Cardiac muscle cell (in vitro differentiated cells and primary cell): ENCODE results near the gene SLC5A1. TPM values are rescaled to one million over a fixed set of nuclear protein-coding genes. Genes with fewer than 3 reads are reported as not detected.
A peak's percentile ranks its signal among the peaks of the same experiment; 100 is the strongest.

Experiments
- DNase-seq, 2 donors: peaks; one replicate each; pipeline versions ENCODE4 v3.0.0 to v3.0.0-alpha.2; 2010 to 2017; ENCODE audit warnings: low read depth in 1 of 2, low spot score in 1 of 2
- H3K27ac ChIP-seq: fragments of 200-600 bp; sonication (generic); 2 replicates; pipeline ENCODE4 v1.5.1; 2016
- H3K27me3 ChIP-seq: fragments of 200-600 bp; sonication (generic); 2 replicates; pipeline ENCODE4 v1.6.0; 2016; ENCODE audit warnings: control low read depth
- H3K36me3 ChIP-seq: fragments of 200-600 bp; sonication (generic); 2 replicates; pipeline ENCODE4 v1.5.1; 2016; ENCODE audit warnings: control low read depth
- H3K4me1 ChIP-seq: fragments of 200-600 bp; sonication (generic); 2 replicates; pipeline ENCODE4 v1.8.1; 2017; ENCODE audit warnings: low read depth, mild to moderate bottlenecking, mixed run types
- H3K4me3 ChIP-seq: fragments of 200-600 bp; sonication (generic); 2 replicates; pipeline ENCODE4 v1.5.1; 2016; ENCODE audit warnings: mild to moderate bottlenecking
- H3K9me3 ChIP-seq: fragments of 200-600 bp; sonication (generic); 2 replicates; pipeline ENCODE4 v1.5.1; 2017; ENCODE audit warnings: low read depth, mild to moderate bottlenecking, control low read depth
- CTCF ChIP-seq: IDR thresholded peaks from 2 replicates; pipeline ENCODE4 v1.5.1; 2012; ENCODE audit warnings: low read depth, mild to moderate bottlenecking, low read length
- polyA plus RNA-seq: library from polyadenylated mRNA; unstranded; fragments of >200 nt; fragmentation: Nextera tagmentation; extraction: Ambion mirVana; gene quantifications from 2 replicates; pipeline ENCODE4 v1.2.1, GENCODE V29; 2016
- total RNA-seq: library from RNA; depleted of rRNA; stranded (reverse); fragments of >200 nt; gene quantifications from 2 replicates; pipeline ENCODE4 v1.2.3, GENCODE V29; 2016

SLC5A1 gene
- 0.45 and 1.7 TPM in 2 replicates for total RNA-seq
- polyA plus RNA-seq, result 0.76 and 1.3 TPM in 2 replicates

DNA sequence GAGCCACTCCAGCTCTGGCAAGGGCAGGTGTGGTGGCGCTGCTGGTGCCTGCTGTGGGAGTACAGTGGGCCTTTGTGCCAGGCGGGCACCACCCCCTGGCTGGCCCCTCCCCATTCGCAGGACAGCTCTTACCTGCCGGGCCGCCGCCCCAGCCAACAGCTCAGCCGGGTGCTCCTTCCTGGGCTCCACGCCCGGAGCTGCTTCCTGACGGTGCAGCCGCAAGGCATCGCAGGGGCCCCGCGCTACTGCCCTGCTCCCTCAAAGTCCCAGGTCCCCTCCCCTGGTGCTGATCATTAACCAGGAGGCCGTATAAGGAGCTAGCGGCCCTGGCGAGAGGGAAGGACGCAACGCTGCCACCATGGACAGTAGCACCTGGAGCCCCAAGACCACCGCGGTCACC, at the start of gene SLC5A1:
SLC5A1 (plus strand) TSS at position 338 of the 400 bp plus-strand sequence; CDS start at position 359, 21 bp downstream.
- H3K27me3 ChIP-seq, result no peaks in the 10 kb centered on the region
- no peaks in the 10 kb centered on the region for H3K9me3 ChIP-seq
- no peak for TF ChIP-seq CTCF
- H3K27ac ChIP-seq, result no peak within 1 kb of the TSS
- no peaks in the 10 kb centered on the region for H3K4me1 ChIP-seq
- no peak for DNase-seq
- H3K4me3 ChIP-seq, result no peak within 1 kb of the TSS
- no peaks in the 10 kb centered on the region for H3K36me3 ChIP-seq

- H3K4me3 ChIP-seq, result no peak overlapping the region
- DNase-seq, result no peak
- no peak overlapping the region for H3K27ac ChIP-seq
- H3K36me3 ChIP-seq, result no peaks in the 10 kb centered on the region
- H3K9me3 ChIP-seq, result no peaks in the 10 kb centered on the region
- H3K27me3 ChIP-seq, result peaks cover 6% of the 10 kb centered on the region
- no peaks in the 10 kb centered on the region for H3K4me1 ChIP-seq
- peak; percentile 13 for TF ChIP-seq CTCF
Measured at GRCh38 chr22:31995046-31995445, 48.0 kb upstream of the SLC5A1 start.

DNA sequence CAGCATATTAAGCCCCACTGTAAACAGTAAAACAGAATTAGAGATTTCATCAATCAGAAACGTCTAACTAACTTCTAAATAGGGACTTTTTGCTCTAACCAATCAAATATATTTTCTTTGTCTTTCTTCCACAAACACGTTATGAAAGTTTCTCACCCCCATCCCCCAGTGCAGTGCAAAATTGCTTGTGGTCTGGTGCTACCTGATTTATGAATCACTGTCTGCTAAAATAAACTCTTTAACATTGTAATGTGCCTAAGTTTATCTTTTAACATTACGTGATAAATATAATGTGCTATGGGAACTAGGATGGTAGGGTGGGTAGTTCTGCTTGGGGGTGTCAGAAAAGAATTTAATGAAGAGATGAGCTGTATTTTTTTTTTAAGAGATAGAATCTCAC, 47.3 kb upstream of the SLC5A1 start:
- DNase-seq, result no peak
- TF ChIP-seq CTCF, result no peak

GRCh38 chr22:31998784-31999385, 44.2 kb upstream of the SLC5A1 start:
- Histone ChIP-seq H3K4me1 (no peaks in the 10 kb centered on the region), H3K4me3 (no peak overlapping the region), H3K9me3 (no peaks in the 10 kb centered on the region), H3K36me3 (no peaks in the 10 kb centered on the region), H3K27me3 (no peaks in the 10 kb centered on the region), H3K27ac (no peak overlapping the region)
- no peak for DNase-seq
- TF ChIP-seq CTCF, result no peak

More for the DNA sequence above, 47.3 kb upstream of the SLC5A1 start:
- Histone ChIP-seq H3K9me3 (no peaks in the 10 kb centered on the region), H3K4me1 (no peaks in the 10 kb centered on the region), H3K27ac (no peak overlapping the region), H3K27me3 (no peaks in the 10 kb centered on the region), H3K4me3 (no peak overlapping the region), H3K36me3 (no peaks in the 10 kb centered on the region)

DNA sequence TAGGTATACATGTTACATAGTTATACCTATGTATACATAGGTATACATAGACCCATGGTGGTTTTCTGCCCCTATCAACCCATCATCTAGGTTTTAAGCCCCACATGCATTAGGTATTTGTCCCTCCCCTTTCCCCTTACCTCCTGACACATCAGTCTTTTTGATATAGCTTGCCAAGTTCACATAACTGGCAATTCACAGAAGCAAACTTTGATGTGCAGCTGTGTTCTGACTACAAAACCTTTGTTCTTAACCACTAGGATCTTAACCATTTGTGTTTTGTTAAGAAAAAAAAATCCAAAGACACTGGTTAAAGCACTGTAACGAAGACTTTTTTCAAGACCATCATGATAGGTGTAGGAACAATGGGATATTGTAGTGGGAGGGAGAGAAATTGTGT, 42.9 kb upstream of the SLC5A1 start:
- Histone ChIP-seq H3K36me3 (no peaks in the 10 kb centered on the region), H3K4me1 (no peaks in the 10 kb centered on the region), H3K9me3 (no peaks in the 10 kb centered on the region), H3K4me3 (no peak overlapping the region), H3K27ac (no peak overlapping the region), H3K27me3 (no peaks in the 10 kb centered on the region)
- DNase-seq, result no peak
- TF ChIP-seq CTCF, result no peak
